B cell (primary cell): Measurements from ENCODE around the gene GHR. TPM values are rescaled to one million over a fixed set of nuclear protein-coding genes. Genes with fewer than 3 reads are reported as not detected.
A peak's percentile ranks its signal among the peaks of the same experiment; 100 is the strongest.

Source experiments
- ATAC-seq: fragments of 200-7000 bp; cut with Tn5 transposase; one replicate; pipeline ENCODE4 v1.10.0; 2021; ENCODE audit warnings: low read depth, mild to moderate bottlenecking, moderate number of reproducible peaks, moderate library complexity
- CTCF ChIA-PET: fragments of 350-600 bp; sonication (Branson Sonifier 250); formaldehyde crosslinking; loops from one replicate; lab custom pipeline; 2021; ENCODE audit warnings: antibody characterized with exemption, inconsistent platforms; lab: Charles Lee
- POLR2A ChIA-PET: fragments of 350-600 bp; sonication (Branson Sonifier 250); formaldehyde crosslinking; loops from one replicate; lab custom pipeline; 2021; ENCODE audit warnings: antibody characterized with exemption; lab: Charles Lee
- DNase-seq: peaks from one replicate; pipeline ENCODE4 v3.0.0; 2013
- H2AFZ ChIP-seq: 2 replicates; pipeline ENCODE4 v1.6.1; 2012; ENCODE audit warnings: mild to moderate bottlenecking, low read depth, low read length; ENCODE audit not compliant: insufficient read depth, poor library complexity, severe bottlenecking
- H3K27ac ChIP-seq, 2 donors: 1 replicate in 1 of 2; 2 replicates in 1 of 2; pipeline ENCODE4 v1.5.1; 2012 to 2013; ENCODE audit warnings: low read length in 2 of 2, mild to moderate bottlenecking in 2 of 2, moderate library complexity in 1 of 2
- H3K27me3 ChIP-seq, 4 experiments: fragments of 200-600 bp in 1 of 4; sonication (generic) in 1 of 4; replicated peaks in 1 of 4; 1 replicate in 2 of 4; 2 replicates in 2 of 4; pipeline versions ENCODE4 v1.6.1 to v1.7.0; 2013 to 2016; ENCODE audit warnings: low read length in 3 of 4, mild to moderate bottlenecking in 2 of 4, mixed read lengths in 1 of 4, moderate library complexity in 1 of 4; ENCODE audit not compliant: insufficient read depth in 4 of 4, control insufficient read depth in 3 of 4; ENCODE audit errors: control extremely low read depth in 1 of 4
- H3K36me3 ChIP-seq, 2 experiments: replicated peaks in 1 of 2; 1 replicate in 1 of 2; 2 replicates in 1 of 2; pipeline versions ENCODE4 v1.6.1 to v1.7.1; 2013; ENCODE audit warnings: low read length in 1 of 2; ENCODE audit not compliant: insufficient read depth in 2 of 2, control insufficient read depth in 1 of 2; ENCODE audit errors: control extremely low read depth in 1 of 2, extremely low read depth in 1 of 2
- H3K4me1 ChIP-seq, 2 donors: fragments of 200-600 bp in 1 of 2; sonication (generic) in 1 of 2; 1 replicate in 1 of 2; 2 replicates in 1 of 2; pipeline versions ENCODE4 v1.5.1 to v1.6.1; 2013 to 2017; ENCODE audit warnings: low read length in 2 of 2; ENCODE audit not compliant: control insufficient read depth in 2 of 2, insufficient read depth in 2 of 2
- H3K4me2 ChIP-seq: replicated peaks from 2 replicates; pipeline ENCODE3; 2012; ENCODE audit warnings: mild to moderate bottlenecking, low read depth, low read length; ENCODE audit not compliant: poor library complexity, severe bottlenecking
- H3K4me3 ChIP-seq, 5 experiments: fragments of 200-600 bp in 1 of 5; sonication (generic) in 1 of 5; 1 replicate in 3 of 5; 2 replicates in 2 of 5; pipeline versions ENCODE4 v1.5.1 to v1.7.0; 2011 to 2016; ENCODE audit warnings: low read length in 4 of 5, mild to moderate bottlenecking in 4 of 5, low read depth in 2 of 5, control low read depth in 1 of 5, moderate library complexity in 1 of 5; ENCODE audit not compliant: insufficient read depth in 1 of 5; ENCODE audit errors: control extremely low read depth in 1 of 5, extremely low read depth in 1 of 5
- H3K79me2 ChIP-seq: fragments of 200-600 bp; sonication (generic); one replicate; pipeline ENCODE4 v1.6.0; 2016; ENCODE audit warnings: low read length; ENCODE audit not compliant: control insufficient read depth, insufficient read depth
- H3K9ac ChIP-seq: fragments of 200-600 bp; sonication (generic); 2 replicates; pipeline ENCODE4 v1.6.1; 2017; ENCODE audit warnings: mild to moderate bottlenecking, low read length, moderate library complexity
- H3K9me3 ChIP-seq, 3 donors: one replicate each; pipeline versions ENCODE4 v1.6.1 to v1.7.1; 2013; ENCODE audit warnings: low read length in 2 of 3; ENCODE audit not compliant: control insufficient read depth in 2 of 3, insufficient read depth in 1 of 3; ENCODE audit errors: control extremely low read depth in 1 of 3
- H4K20me1 ChIP-seq: 2 replicates; pipeline ENCODE4 v1.6.0; 2012; ENCODE audit warnings: mild to moderate bottlenecking, low read length; ENCODE audit not compliant: insufficient read depth, control insufficient read depth, poor library complexity, severe bottlenecking
- H3K27ac Mint-ChIP-seq: one replicate; pipeline ENCODE4 v1.8.0; 2021; ENCODE audit warnings: mixed read lengths
- H3K27me3 Mint-ChIP-seq: one replicate; pipeline ENCODE4 v1.8.0; 2021; ENCODE audit warnings: mixed read lengths
- H3K4me1 Mint-ChIP-seq: one replicate; pipeline ENCODE4 v1.8.0; 2021; ENCODE audit warnings: mixed read lengths
- H3K4me3 Mint-ChIP-seq: one replicate; pipeline ENCODE4 v1.8.0; 2021; ENCODE audit warnings: mixed read lengths
- H3K9me3 Mint-ChIP-seq: one replicate; pipeline ENCODE4 v1.8.0; 2022; ENCODE audit warnings: mixed read lengths; ENCODE audit not compliant: insufficient read depth
- EZH2 ChIP-seq: IDR thresholded peaks from 2 replicates; pipeline ENCODE4 v1.6.1; 2012; ENCODE audit warnings: borderline replicate concordance, low read depth, mild to moderate bottlenecking, moderate library complexity, low read length; ENCODE audit not compliant: insufficient read depth, poor library complexity, severe bottlenecking
- WGBS: methylation state at CpG from one replicate; pipeline ENCODE4 v1.1.5; 2013; ENCODE audit warnings: missing lambda C conversion rate; ENCODE audit not compliant: insufficient coverage; 5-methylcytosine and 5-hydroxymethylcytosine counted together
- intact Hi-C: fragments of 100-400 bp; cut with micrococcal nuclease; formaldehyde crosslinking; loops from one replicate; pipeline ENCODE4 v1.10.0; 2022
- polyA plus RNA-seq: library from polyadenylated mRNA; depleted of rRNA; stranded (reverse); fragments of >200 nt; gene quantifications from 2 replicates; pipeline ENCODE4 v1.2.3, GENCODE V29; 2012
- total RNA-seq, 2 donors: library from RNA; stranded (reverse); fragments of 120-200 nt in 1 of 2; gene quantifications; 1 replicate in 1 of 2; 2 replicates in 1 of 2; pipeline versions ENCODE4 v1.2.3 to v1.2.4, GENCODE V29; 2013 to 2022
- TF ChIP-seq, protein P1 (sequence below): fragments of 200-600 bp; IDR thresholded peaks from one replicate; pipeline ENCODE4 v1.8.0; 2022; ENCODE audit warnings: antibody characterized with exemption, mild to moderate bottlenecking

GHR gene
- total and polyA plus RNA-seq, 2 donors (not counting 1 experiment from before 2014, with no cell fraction given): not detected

DNA sequence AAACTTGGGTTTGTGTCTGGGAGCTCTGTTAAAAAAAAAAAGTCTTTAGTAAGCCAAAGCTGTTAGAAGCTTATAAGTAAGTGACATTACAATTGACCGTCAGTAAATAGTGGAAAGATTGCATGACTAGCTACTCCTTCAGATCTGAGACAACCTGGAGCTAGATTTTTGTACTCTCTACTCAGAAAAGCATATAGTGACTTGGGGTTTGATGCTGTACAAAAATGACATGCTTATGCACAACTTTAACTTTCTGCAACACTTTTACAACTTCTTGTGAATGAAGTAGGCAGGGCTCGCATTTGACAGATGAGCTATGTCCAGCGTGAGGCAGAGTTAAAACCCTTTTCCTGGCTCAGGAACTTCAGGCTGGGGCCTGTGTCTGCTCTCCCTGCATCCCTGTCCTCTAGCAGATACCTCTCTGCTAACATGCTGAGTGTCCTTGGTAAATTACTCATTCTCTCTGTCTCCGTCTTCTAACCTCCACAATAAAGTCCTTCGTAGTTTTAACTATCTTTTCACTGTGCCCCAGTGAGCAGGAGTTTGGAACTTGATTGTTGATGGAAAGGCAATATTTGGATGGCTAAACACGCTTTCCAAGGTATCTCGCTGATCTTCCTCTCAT is 471 bp upstream of the GHR start:
- H3K27ac ChIP-seq: no peak overlapping the region
- no peaks in the 10 kb centered on the region for H3K79me2 ChIP-seq
- peak overlapping the region; percentile 70 for H2AFZ ChIP-seq
- WGBS: 49% methylated on average over 4 of the region's 7 CpGs
- peaks cover 0 to 8% (median 0%) of the 10 kb centered on the region in 3 donors for H3K9me3 ChIP-seq
- ATAC-seq: no peak
- no peak overlapping the region for H3K9ac ChIP-seq
- H3K4me1 ChIP-seq: peaks cover 13 to 16% of the 10 kb centered on the region in 2 donors
- no peaks in the 10 kb centered on the region for H3K36me3 ChIP-seq
- intact Hi-C loops: loop anchor here (2.0 to 5.0 kb wide), 2 partner anchors 234 to 345 kb away; no protein-coding TSS in a partner anchor
- H4K20me1 ChIP-seq: no peaks in the 10 kb centered on the region
- Mint-ChIP-seq H3K27me3 (peaks cover 33% of the 10 kb centered on the region), H3K9me3 (no peaks in the 10 kb centered on the region), H3K4me1 (no peaks in the 10 kb centered on the region), H3K4me3 (no peak overlapping the region), H3K27ac (no peak overlapping the region)
- H3K27me3 ChIP-seq: peaks cover 0 to 29% (median 6%) of the 10 kb centered on the region in 4 experiments
- no peak for TF ChIP-seq EZH2
- TF ChIP-seq, protein P1, sequence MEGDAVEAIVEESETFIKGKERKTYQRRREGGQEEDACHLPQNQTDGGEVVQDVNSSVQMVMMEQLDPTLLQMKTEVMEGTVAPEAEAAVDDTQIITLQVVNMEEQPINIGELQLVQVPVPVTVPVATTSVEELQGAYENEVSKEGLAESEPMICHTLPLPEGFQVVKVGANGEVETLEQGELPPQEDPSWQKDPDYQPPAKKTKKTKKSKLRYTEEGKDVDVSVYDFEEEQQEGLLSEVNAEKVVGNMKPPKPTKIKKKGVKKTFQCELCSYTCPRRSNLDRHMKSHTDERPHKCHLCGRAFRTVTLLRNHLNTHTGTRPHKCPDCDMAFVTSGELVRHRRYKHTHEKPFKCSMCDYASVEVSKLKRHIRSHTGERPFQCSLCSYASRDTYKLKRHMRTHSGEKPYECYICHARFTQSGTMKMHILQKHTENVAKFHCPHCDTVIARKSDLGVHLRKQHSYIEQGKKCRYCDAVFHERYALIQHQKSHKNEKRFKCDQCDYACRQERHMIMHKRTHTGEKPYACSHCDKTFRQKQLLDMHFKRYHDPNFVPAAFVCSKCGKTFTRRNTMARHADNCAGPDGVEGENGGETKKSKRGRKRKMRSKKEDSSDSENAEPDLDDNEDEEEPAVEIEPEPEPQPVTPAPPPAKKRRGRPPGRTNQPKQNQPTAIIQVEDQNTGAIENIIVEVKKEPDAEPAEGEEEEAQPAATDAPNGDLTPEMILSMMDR: no peak
- peak overlapping the region; percentile 73 for H3K4me2 ChIP-seq
- POLR2A ChIA-PET: no interaction called here
- CTCF ChIA-PET: interaction anchor here (0.7 to 1.7 kb wide), 4 partner anchors 8 to 345 kb away, joined by 3 to 10 read pairs (median 3); no protein-coding TSS in a partner anchor
- no peak overlapping the region for H3K4me3 ChIP-seq
- DNase-seq: no peak

GRCh38 chr5:42426016-42426415 is 2.8 kb downstream of the GHR start:
- no peaks in the 10 kb centered on the region for H3K36me3 ChIP-seq
- no peaks in the 10 kb centered on the region for H4K20me1 ChIP-seq
- ATAC-seq (no peak), DNase-seq (no peak)
- H2AFZ ChIP-seq: no peak overlapping the region
- intact Hi-C loops: no loop called here
- no peaks in the 10 kb centered on the region for H3K79me2 ChIP-seq
- H3K4me3 ChIP-seq: no peak overlapping the region
- H3K4me1 Mint-ChIP-seq: no peaks in the 10 kb centered on the region
- WGBS: 90% methylated on average over 1 of the region's 3 CpGs
- no peak overlapping the region for H3K9ac ChIP-seq
- no peak overlapping the region for H3K27ac ChIP-seq
- H3K9me3 Mint-ChIP-seq: no peaks in the 10 kb centered on the region
- H3K4me3 Mint-ChIP-seq: no peak overlapping the region
- peaks cover 0 to 31% (median 6%) of the 10 kb centered on the region in 4 experiments for H3K27me3 ChIP-seq
- H3K4me1 ChIP-seq: peaks cover 13 to 16% of the 10 kb centered on the region in 2 donors
- peaks cover 25% of the 10 kb centered on the region for H3K27me3 Mint-ChIP-seq
- no peak overlapping the region for H3K27ac Mint-ChIP-seq
- ChIA-PET CTCF (no interaction called here), POLR2A (no interaction called here)
- TF ChIP-seq, protein P1: no peak
- TF ChIP-seq EZH2: no peak
- no peak overlapping the region for H3K4me2 ChIP-seq
- peaks cover 0 to 3% (median 0%) of the 10 kb centered on the region in 3 donors for H3K9me3 ChIP-seq
